GM12878 (cell line): Measurements from ENCODE around the gene CYP3A7. TPM values are rescaled to one million over a fixed set of nuclear protein-coding genes. Genes with fewer than 3 reads are reported as not detected.

ENCODE experiments used
- ATAC-seq: fragments of 200-7000 bp; cut with Tn5 transposase; 3 replicates; pipeline ENCODE4 v1.9.1; 2020; ENCODE audit warnings: mild to moderate bottlenecking, moderate library complexity
- BruUV-seq: library from RNA; stranded (reverse); fragments of 400-500 nt; replicated peaks from 2 replicates; lab custom pipeline; 2021; lab: Mats Ljungman, UMichigan
- CTCF ChIA-PET: fragments of 300-600 bp; sonication (Branson Sonifier 250); formaldehyde crosslinking; extraction: SDS; loops from one replicate; lab custom pipeline; 2021; ENCODE audit warnings: inconsistent platforms; lab: Yijun Ruan, JAX
- POLR2A ChIA-PET: fragments of 350-600 bp; formaldehyde crosslinking; extraction: SDS; loops from one replicate; lab custom pipeline; 2021; ENCODE audit warnings: inconsistent platforms; lab: Charles Lee
- RAD21 ChIA-PET: fragments of 300-600 bp; sonication (Branson Sonifier 250); formaldehyde crosslinking; loops from one replicate; lab custom pipeline; 2023; ENCODE audit warnings: antibody characterized with exemption; ENCODE audit not compliant: unreplicated experiment; lab: Charles Lee
- SMC1A ChIA-PET: fragments of 300-600 bp; sonication (Branson Sonifier 250); formaldehyde crosslinking; loops from one replicate; lab custom pipeline; 2023; ENCODE audit not compliant: unreplicated experiment, uncharacterized antibody; lab: Charles Lee
- DNase-seq: peaks from one replicate; pipeline ENCODE4 v3.0.0-alpha.2; 2011; ENCODE audit warnings: low read depth, low spot score
- FAIRE-seq: peaks from 3 replicates; lab custom pipeline; 2011; peaks lifted over from hg19 to GRCh38; lab: Jason Lieb, UNC
- H2AFZ ChIP-seq: 2 replicates; pipeline ENCODE4 v1.6.0; 2011; ENCODE audit warnings: low read depth, low read length, control low read depth; ENCODE audit not compliant: control insufficient read depth
- H3K27ac ChIP-seq: 2 replicates; pipeline ENCODE4 v1.5.1; 2011; ENCODE audit warnings: control low read depth; ENCODE audit not compliant: control insufficient read depth, insufficient read depth
- H3K27me3 ChIP-seq, 2 experiments: replicated peaks in 1 of 2; 2 replicates each; pipeline versions ENCODE4 v1.6.0 to v1.6.1; 2011; ENCODE audit warnings: low read length in 1 of 2; ENCODE audit not compliant: control insufficient read depth in 2 of 2, insufficient read depth in 2 of 2
- H3K36me3 ChIP-seq, 2 experiments: 2 replicates each; pipeline ENCODE4 v1.5.1; 2011; ENCODE audit warnings: low read length in 1 of 2; ENCODE audit not compliant: control insufficient read depth in 2 of 2, insufficient read depth in 2 of 2
- H3K4me1 ChIP-seq: 2 replicates; pipeline ENCODE4 v1.6.1; 2011; ENCODE audit warnings: mild to moderate bottlenecking, low read length, moderate library complexity, mixed read lengths; ENCODE audit not compliant: control insufficient read depth, insufficient read depth
- H3K4me2 ChIP-seq: 2 replicates; pipeline ENCODE4 v1.6.0; 2011; ENCODE audit warnings: control low read depth; ENCODE audit not compliant: control insufficient read depth, insufficient read depth
- H3K4me3 ChIP-seq: fragments of 200-600 bp; sonication (generic); 2 replicates; pipeline ENCODE4 v1.5.1; 2016
- H3K79me2 ChIP-seq: 2 replicates; pipeline ENCODE4 v1.6.0; 2011; ENCODE audit warnings: low read length; ENCODE audit not compliant: control insufficient read depth, insufficient read depth
- H3K9ac ChIP-seq: 2 replicates; pipeline ENCODE4 v1.8.0; 2011; ENCODE audit warnings: low read length, control low read depth, mixed read lengths; ENCODE audit not compliant: control insufficient read depth, insufficient read depth
- H3K9me3 ChIP-seq: replicated peaks from 3 replicates; pipeline ENCODE4 v1.5.1; 2011; ENCODE audit warnings: mild to moderate bottlenecking, low read length; ENCODE audit not compliant: control insufficient read depth, insufficient read depth
- H4K20me1 ChIP-seq: 2 replicates; pipeline ENCODE4 v1.6.0; 2011; ENCODE audit not compliant: control insufficient read depth, insufficient read depth
- CEBPB ChIP-seq, 2 experiments: fragments of 150-350 bp in 1 of 2; IDR thresholded peaks; 2 replicates each; pipeline ENCODE4 v1.6.1; 2012 to 2014; ENCODE audit warnings: low read depth in 2 of 2, low read length in 2 of 2, borderline replicate concordance in 1 of 2, inconsistent platforms in 1 of 2
- CREB1 ChIP-seq: IDR thresholded peaks from 2 replicates; pipeline ENCODE4 v1.6.1; 2012; ENCODE audit warnings: low read depth, mild to moderate bottlenecking, inconsistent platforms
- CTCF ChIP-seq, 3 experiments: IDR thresholded peaks in 2 of 3; conservative IDR thresholded peaks in 1 of 3; 2 replicates each; pipeline ENCODE4 v1.5.1; 2011; ENCODE audit warnings: low read depth in 3 of 3, low read length in 3 of 3, mild to moderate bottlenecking in 3 of 3, control low read depth in 2 of 3, moderate library complexity in 2 of 3, inconsistent platforms in 1 of 3, mixed read lengths in 1 of 3; ENCODE audit not compliant: control insufficient read depth in 2 of 3, insufficient read depth in 1 of 3; ENCODE audit errors: extremely low read depth in 1 of 3
- RAD21 ChIP-seq: IDR thresholded peaks from 2 replicates; pipeline ENCODE4 v1.6.1; 2011; ENCODE audit warnings: mild to moderate bottlenecking, low read depth, low read length, moderate library complexity; ENCODE audit not compliant: insufficient read depth
- SMC3 ChIP-seq: IDR thresholded peaks from 2 replicates; pipeline ENCODE4 v1.6.1; 2011; ENCODE audit warnings: low read length, improper control_type of control experiment, borderline replicate concordance
- WGBS: methylation state at CpG from one replicate; pipeline ENCODE4 v1.1.6; 2016; ENCODE audit warnings: low lambda C conversion rate; ENCODE audit not compliant: insufficient replicate concordance, insufficient coverage; ENCODE audit errors: missing lambda C conversion rate; 5-methylcytosine and 5-hydroxymethylcytosine counted together
- in situ Hi-C: fragments of 300-500 bp; cut with MboI; formaldehyde crosslinking; loops from 9 replicates; pipeline ENCODE4 v1.14.3; 2018; ENCODE audit warnings: mixed read lengths
- intact Hi-C: fragments of 100-400 bp; cut with micrococcal nuclease; formaldehyde crosslinking; loops from one replicate; pipeline ENCODE4 v1.14.2; 2022; ENCODE audit not compliant: unreplicated experiment
- polyA plus RNA-seq, 11 experiments: library from polyadenylated mRNA; depleted of rRNA in 4 of 11; unstranded in 6 of 11; stranded (reverse) in 5 of 11; fragments of >200 nt; fragmentation: Nextera tagmentation in 4 of 11; fragmentation: Illumina TruSeq in 1 of 11; extraction: Ambion mirVana in 4 of 11; extraction: Trizol in 1 of 11; gene quantifications; 1 replicate in 1 of 11; 2 replicates in 10 of 11; pipeline versions ENCODE4 v1.2.1 to v1.2.3, GENCODE V29; 2011 to 2016; ENCODE audit warnings: inconsistent platforms in 2 of 11, missing spikeins in 2 of 11, low read depth in 1 of 11
- total RNA-seq, 4 experiments: library from RNA; depleted of rRNA in 3 of 4; stranded (reverse); fragments of >200 nt in 3 of 4; fragmentation: Illumina TruSeq in 1 of 4; extraction: Trizol in 1 of 4; gene quantifications; 2 replicates each; pipeline versions ENCODE4 v1.2.1 to v1.2.3, GENCODE V29; 2013 to 2021

Gene CYP3A7
- total and polyA plus RNA-seq, 10 of the 15 experiments (the other 5 are each of a cell fraction or from before 2014, with no cell fraction given): 0.05 to 0.11 (median 0.06) TPM; not detected in 7

DNA sequence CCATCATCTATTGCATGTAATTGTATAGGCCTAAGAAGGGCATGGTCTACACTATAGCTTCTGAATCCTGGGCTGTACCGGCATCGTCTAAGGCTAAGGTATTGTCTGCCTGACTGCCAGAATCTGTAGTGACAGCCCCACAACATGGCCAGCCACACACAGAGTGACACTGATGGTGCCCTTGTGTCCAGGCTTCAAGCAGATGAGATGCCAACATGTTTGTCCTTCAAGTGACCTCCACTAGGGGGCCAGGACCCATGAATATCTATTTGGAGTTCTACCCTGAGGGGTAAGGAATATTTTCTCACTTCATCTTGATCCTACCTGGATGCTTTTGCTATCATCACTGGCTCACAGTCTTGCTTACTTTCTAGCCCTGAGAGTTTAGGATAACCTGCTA, 1.5 kb downstream of the CYP3A7 start:
- H3K79me2 ChIP-seq: no peaks in the 10 kb centered on the region
- H3K4me3 ChIP-seq: no peak overlapping the region
- H3K9ac ChIP-seq: no peak overlapping the region
- no peaks in the 10 kb centered on the region for H3K4me1 ChIP-seq
- BruUV-seq: no TSS peak
- H3K9me3 ChIP-seq: no peaks in the 10 kb centered on the region; the same call in 2 of the 3 replicates
- ATAC-seq (peak; percentile 48; the same call in 2 of the 3 replicates), DNase-seq (no peak), FAIRE-seq (no peak)
- ChIA-PET POLR2A (no interaction called here), SMC1A (no interaction called here), CTCF (no interaction called here), RAD21 (no interaction called here)
- in situ Hi-C loops (no loop called here), intact Hi-C loops (no loop called here)
- no peaks in the 10 kb centered on the region for H3K36me3 ChIP-seq
- no peaks in the 10 kb centered on the region for H4K20me1 ChIP-seq
- TF ChIP-seq SMC3 (peak; percentile 7; the same call in 1 of the 2 replicates), CREB1 (no peak), CEBPB (IDR thresholded peaks at IDR 0.05; ENCODE audit: borderline replicate concordance in 1 of 2, low read depth in 2 of 2, low read length in 2 of 2) (no peak), RAD21 (peak; percentile 18; the same call in 1 of the 2 replicates), CTCF (IDR thresholded peaks at IDR 0.05 in 2 of 3, conservative IDR thresholded peaks at IDR 0.05 in 1 of 3; ENCODE audit: control insufficient read depth in 2 of 3, extremely low read depth in 1 of 3, insufficient read depth in 1 of 3, low read depth in 3 of 3, low read length in 3 of 3) (peak in 2 of 3 experiments; percentile 42 to 58; a peak in 5 of 6 replicates)
- no peak overlapping the region for H3K27ac ChIP-seq
- H3K27me3 ChIP-seq: no peaks in the 10 kb centered on the region
- 71% methylated on average over 2 of the region's 2 CpGs for WGBS
- H3K4me2 ChIP-seq: no peak overlapping the region
- no peak overlapping the region for H2AFZ ChIP-seq
